A549 (cell line): ENCODE measurements around the gene DEFB115. TPM values are rescaled to one million over a fixed set of nuclear protein-coding genes. Genes with fewer than 3 reads are reported as not detected.

Experiments used
- ATAC-seq, 2 experiments: fragments of 200-7000 bp in 1 of 2; fragments of >200 bp in 1 of 2; cut with Nextera tagmentation in 1 of 2; cut with Tn5 transposase in 1 of 2; 3 replicates each; pipeline versions ENCODE4 v1.8.0 to v1.9.1; 2018 to 2020; ENCODE audit warnings: mild to moderate bottlenecking in 1 of 2, moderate library complexity in 1 of 2
- CTCF ChIA-PET: fragments of 300-600 bp; sonication (Branson Sonifier 250); formaldehyde crosslinking; extraction: SDS; loops from one replicate; lab custom pipeline; 2021; ENCODE audit warnings: antibody characterized with exemption, inconsistent platforms; lab: Yijun Ruan, JAX
- POLR2A ChIA-PET: fragments of 350-600 bp; formaldehyde crosslinking; extraction: SDS; loops from one replicate; lab custom pipeline; 2021; ENCODE audit warnings: antibody characterized with exemption, inconsistent platforms; lab: Yijun Ruan, JAX
- DNase-seq, 2 experiments: peaks; one replicate each; pipeline versions ENCODE4 v3.0.0 to v3.0.0-alpha.2; 2011 to 2016; ENCODE audit warnings: low read depth in 1 of 2, low spot score in 1 of 2
- FAIRE-seq: peaks from 2 replicates; lab custom pipeline; 2011; peaks lifted over from hg19 to GRCh38; lab: Jason Lieb, UNC
- H3K27ac ChIP-seq, 2 experiments: fragments of >200 bp; sonication (Bioruptor Twin); formaldehyde crosslinking; 3 replicates each; pipeline ENCODE4 v1.5.1; 2016 to 2017
- H3K4me1 ChIP-seq: fragments of >200 bp; sonication (Bioruptor Twin); formaldehyde crosslinking; 3 replicates; pipeline ENCODE4 v1.6.1; 2016
- H3K4me2 ChIP-seq: fragments of >200 bp; sonication (Bioruptor Twin); formaldehyde crosslinking; 3 replicates; pipeline ENCODE4 v1.6.1; 2016
- H3K4me3 ChIP-seq: fragments of >200 bp; sonication (Bioruptor Twin); formaldehyde crosslinking; 3 replicates; pipeline ENCODE4 v1.5.1; 2016
- H3K9me3 ChIP-seq: fragments of >200 bp; sonication (Bioruptor Twin); formaldehyde crosslinking; 3 replicates; pipeline ENCODE4 v1.6.1; 2016
- ATOH8 ChIP-seq: fragments of 250-450 bp; sonication (Bioruptor Pico); IDR thresholded peaks from 2 replicates; pipeline ENCODE4 v1.5.0; 2020; ENCODE audit warnings: low read depth, mild to moderate bottlenecking, moderate library complexity
- BCL3 ChIP-seq: fragments of >200 bp; sonication (Bioruptor Twin); formaldehyde crosslinking; IDR thresholded peaks from 3 replicates; pipeline ENCODE4 v1.6.1; 2016
- BHLHE40 ChIP-seq: IDR thresholded peaks from 2 replicates; pipeline ENCODE4 v1.6.1; 2012; ENCODE audit warnings: low read depth, low read length, inconsistent platforms
- CBX8 ChIP-seq: fragments of 200-600 bp; sonication (generic); IDR thresholded peaks from 2 replicates; pipeline ENCODE4 v1.6.1; 2016
- EHMT2 ChIP-seq: fragments of 200-600 bp; sonication (generic); IDR thresholded peaks from 2 replicates; pipeline ENCODE4 v1.6.1; 2016; ENCODE audit warnings: antibody characterized with exemption, low read depth, mild to moderate bottlenecking, moderate library complexity
- ESRRA ChIP-seq: fragments of 150-350 bp; IDR thresholded peaks from 2 replicates; pipeline ENCODE4 v1.6.1; 2014; ENCODE audit warnings: mild to moderate bottlenecking, low read length, borderline replicate concordance
- GATA3 ChIP-seq: IDR thresholded peaks from 2 replicates; pipeline ENCODE4 v1.6.1; 2012; ENCODE audit warnings: borderline replicate concordance
- HOXB13 ChIP-seq: fragments of 250-450 bp; sonication (Bioruptor Pico); IDR thresholded peaks from 2 replicates; pipeline ENCODE4 v1.5.0; 2020; ENCODE audit warnings: low read depth, mild to moderate bottlenecking, moderate library complexity
- KDM5A ChIP-seq: fragments of 200-600 bp; sonication (generic); IDR thresholded peaks from 2 replicates; pipeline ENCODE4 v1.6.1; 2016; ENCODE audit warnings: antibody characterized with exemption, mild to moderate bottlenecking
- MAZ ChIP-seq: fragments of 150-350 bp; IDR thresholded peaks from 2 replicates; pipeline ENCODE4 v1.6.1; 2014; ENCODE audit warnings: antibody characterized with exemption, low read depth, low read length, borderline replicate concordance
- MYC ChIP-seq: IDR thresholded peaks from 2 replicates; pipeline ENCODE4 v1.6.1; 2012; ENCODE audit warnings: mild to moderate bottlenecking, inconsistent platforms, low read length, improper control_type of control experiment, borderline replicate concordance
- NFE2L2 ChIP-seq: fragments of 150-350 bp; conservative IDR thresholded peaks from 2 replicates; pipeline ENCODE4 v1.6.1; 2014; ENCODE audit warnings: low read length
- NPAS2 ChIP-seq: fragments of 250-450 bp; sonication (Bioruptor Pico); IDR thresholded peaks from 2 replicates; pipeline ENCODE4 v1.8.0; 2022; ENCODE audit warnings: mild to moderate bottlenecking, moderate library complexity, borderline replicate concordance
- NR3C1 ChIP-seq: fragments of >200 bp; sonication (Bioruptor Twin); formaldehyde crosslinking; IDR thresholded peaks from 3 replicates; pipeline ENCODE4 v1.6.1; 2017
- PBX3 ChIP-seq: IDR thresholded peaks from 2 replicates; pipeline ENCODE4 v1.6.1; 2012
- RCOR1 ChIP-seq: fragments of 150-350 bp; IDR thresholded peaks from 2 replicates; pipeline ENCODE4 v1.6.1; 2014; ENCODE audit warnings: antibody characterized with exemption, low read length, low read depth
- SMC3 ChIP-seq: fragments of >200 bp; sonication (Bioruptor Twin); formaldehyde crosslinking; IDR thresholded peaks from 3 replicates; pipeline ENCODE4 v1.6.1; 2018; ENCODE audit warnings: inconsistent platforms
- ZC3H11A ChIP-seq: fragments of 450-650 bp; IDR thresholded peaks from 2 replicates; pipeline ENCODE4 v1.6.1; 2014; ENCODE audit warnings: antibody characterized with exemption, mild to moderate bottlenecking
- ZFP36 ChIP-seq: fragments of 450-650 bp; IDR thresholded peaks from 2 replicates; pipeline ENCODE4 v1.6.1; 2014; ENCODE audit warnings: borderline replicate concordance; ENCODE audit not compliant: partially characterized antibody
- ZNF302 ChIP-seq: fragments of 250-450 bp; sonication (Bioruptor Pico); IDR thresholded peaks from 2 replicates; pipeline ENCODE4 v1.9.0; 2021; ENCODE audit warnings: inconsistent platforms, mild to moderate bottlenecking, moderate library complexity
- whole genome bisulfite sequencing: methylation state at CpG from one replicate; pipeline ENCODE4 v1.1.6; 2017; ENCODE audit errors: missing lambda C conversion rate; 5-methylcytosine and 5-hydroxymethylcytosine counted together
- polyA plus RNA-seq, 4 experiments: library from polyadenylated mRNA; depleted of rRNA in 3 of 4; stranded (reverse); fragments of >200 nt; fragmentation: RNase III in 1 of 4; extraction: RNeasy Plus Mini Kit Qiagen cat#74134 plus additional on column Dnase treatment in 1 of 4; gene quantifications; 2 replicates in 3 of 4; 3 replicates in 1 of 4; pipeline ENCODE4 v1.2.3, GENCODE V29; 2011 to 2017

Gene DEFB115
- polyA plus RNA-seq, 2 of the 4 experiments (the other 2 are of a cell fraction) = not detected

- POLR2A ChIA-PET = no interaction called here
Measured at GRCh38 chr20:31308535-31309162, 51.2 kb downstream of the DEFB115 start, which contains the start of gene DEFB116. Gene DEFB116, minus strand, starts transcription at chr20:31308585. Its CDS starts 0 bp downstream, at chr20:31308585.

More at GRCh38 chr20:31308535-31309162, 51.2 kb downstream of the DEFB115 start, which contains the start of gene DEFB116:
- H3K4me2 ChIP-seq = no peak within 1 kb of the TSS
- WGBS = 3% methylated on average over 8 of the region's 8 CpGs
- no peak within 1 kb of the TSS for H3K27ac ChIP-seq
- DNase-seq = no peak
- H3K4me1 ChIP-seq = no peaks in the 10 kb centered on the region
- no peaks in the 10 kb centered on the region for H3K9me3 ChIP-seq
- no peak for TF ChIP-seq ATOH8 (CRISPR knock-in tag)
- TF ChIP-seq MYC = no peak
- no peak for TF ChIP-seq MAZ
- TF ChIP-seq NFE2L2 = no peak
- no peak for TF ChIP-seq SMC3
- no peak for TF ChIP-seq ZNF302
- TF ChIP-seq GATA3 = no peak
- TF ChIP-seq CBX8 = no peak
- no peak for TF ChIP-seq BHLHE40
- TF ChIP-seq ESRRA = no peak
- no peak for TF ChIP-seq NPAS2 (CRISPR knock-in tag)
- no peak for TF ChIP-seq NR3C1
- TF ChIP-seq HOXB13 = no peak
- no peak for TF ChIP-seq RCOR1
- no peak for TF ChIP-seq ZFP36
- TF ChIP-seq KDM5A = no peak
- no peak for TF ChIP-seq PBX3
- TF ChIP-seq ZC3H11A = no peak
- no peak for TF ChIP-seq BCL3
- no peak for TF ChIP-seq EHMT2
- TF ChIP-seq, all 56 proteins: peak for 0
- no peak for ATAC-seq
- FAIRE-seq = no peak
- CTCF ChIA-PET = no interaction called here
- no peak within 1 kb of the TSS for H3K4me3 ChIP-seq

Other genes with a start within 250 kb of the DEFB115 start
- gene DEFB116, start 50.9 kb downstream of the DEFB115 start, polyA plus RNA-seq (2011; rRNA removed) = not detected in 2 replicates
- not detected in 3 replicates for gene DEFB116, start 50.9 kb downstream of the DEFB115 start, polyA plus RNA-seq (2017; fragmentation: RNase III; extraction: RNeasy Plus Mini Kit Qiagen cat#74134 plus additional on column Dnase treatment)
- gene DEFB118, start 110.9 kb downstream of the DEFB115 start, polyA plus RNA-seq (2011; rRNA removed) = not detected in 2 replicates
- not detected in 3 replicates for gene DEFB118, start 110.9 kb downstream of the DEFB115 start, polyA plus RNA-seq (2017; fragmentation: RNase III; extraction: RNeasy Plus Mini Kit Qiagen cat#74134 plus additional on column Dnase treatment)
- gene DEFB119, start 132.9 kb downstream of the DEFB115 start, polyA plus RNA-seq (2011; rRNA removed) = not detected in 2 replicates
- gene DEFB119, start 132.9 kb downstream of the DEFB115 start, polyA plus RNA-seq (2017; fragmentation: RNase III; extraction: RNeasy Plus Mini Kit Qiagen cat#74134 plus additional on column Dnase treatment) = not detected in 3 replicates
- not detected in 2 replicates for gene DEFB121, start 148.6 kb downstream of the DEFB115 start, polyA plus RNA-seq (2011; rRNA removed)
- not detected in 3 replicates for gene DEFB121, start 148.6 kb downstream of the DEFB115 start, polyA plus RNA-seq (2017; fragmentation: RNase III; extraction: RNeasy Plus Mini Kit Qiagen cat#74134 plus additional on column Dnase treatment)
- gene DEFB123, start 183.0 kb downstream of the DEFB115 start, polyA plus RNA-seq (2011; rRNA removed) = not detected in 2 replicates
- gene DEFB123, start 183.0 kb downstream of the DEFB115 start, polyA plus RNA-seq (2017; fragmentation: RNase III; extraction: RNeasy Plus Mini Kit Qiagen cat#74134 plus additional on column Dnase treatment) = not detected in 3 replicates
- not detected in 2 replicates for gene DEFB124, start 217.5 kb downstream of the DEFB115 start, polyA plus RNA-seq (2011; rRNA removed)
- 0.18 TPM in 1 of 3 replicates, not detected in the others for gene DEFB124, start 217.5 kb downstream of the DEFB115 start, polyA plus RNA-seq (2017; fragmentation: RNase III; extraction: RNeasy Plus Mini Kit Qiagen cat#74134 plus additional on column Dnase treatment)
- gene REM1, start 217.6 kb downstream of the DEFB115 start, polyA plus RNA-seq (2011; rRNA removed) = not detected in 2 replicates
- not detected in 3 replicates for gene REM1, start 217.6 kb downstream of the DEFB115 start, polyA plus RNA-seq (2017; fragmentation: RNase III; extraction: RNeasy Plus Mini Kit Qiagen cat#74134 plus additional on column Dnase treatment)